ENCODE results near the gene ALDH16A1. TPM values are rescaled to one million over a fixed set of nuclear protein-coding genes. Genes with fewer than 3 reads are reported as not detected.

Gene ALDH16A1
- total RNA-seq, 1 donor = 26.4 TPM

DNA sequence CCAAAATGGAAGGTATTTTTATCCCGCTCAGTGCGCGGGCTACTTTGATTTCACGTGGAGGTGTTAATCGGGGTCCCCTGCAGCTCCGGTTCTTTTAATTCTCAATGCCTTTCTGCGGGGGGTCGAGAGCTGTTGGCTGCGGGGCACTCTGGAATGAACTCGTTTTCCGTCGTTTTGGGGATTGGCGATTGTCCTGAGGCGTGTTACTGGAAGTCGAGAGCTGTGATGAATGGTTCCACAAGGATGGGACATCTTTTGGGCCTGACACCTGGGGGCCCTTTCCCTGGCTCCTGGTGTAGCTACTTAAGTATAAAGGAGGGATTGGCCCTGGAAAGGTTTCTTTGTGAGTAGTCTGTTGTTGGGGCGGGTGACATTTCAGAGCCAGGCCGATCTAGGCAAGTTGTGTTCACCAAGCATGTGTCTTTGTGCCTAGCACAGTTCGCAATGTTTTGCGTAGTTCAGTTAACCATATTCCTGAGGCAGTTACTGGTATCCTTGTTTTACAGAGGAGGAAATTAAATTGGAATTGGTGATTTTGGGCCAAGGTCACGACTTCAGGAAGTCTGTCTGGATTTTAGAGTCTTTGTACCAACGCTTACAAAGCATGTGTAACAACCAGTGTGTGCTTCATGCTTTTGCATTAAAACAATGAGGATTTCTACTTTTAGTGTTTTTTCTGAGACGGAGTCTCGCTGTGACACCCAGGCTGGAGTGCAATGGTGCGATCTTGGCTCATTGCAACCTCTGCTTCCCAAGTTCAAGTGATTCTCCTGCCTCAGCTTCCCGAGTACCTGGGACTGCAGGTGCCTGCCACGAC lies 35.2 kb downstream of the ALDH16A1 start:
- peak overlapping the region; percentile 87 for H3K27ac ChIP-seq (ENCODE audit: low read depth, low read length)
- peaks cover 45% of the 10 kb centered on the region for H4K20me1 ChIP-seq (ENCODE audit: insufficient read depth, low read length)
- TF ChIP-seq, protein P1, sequence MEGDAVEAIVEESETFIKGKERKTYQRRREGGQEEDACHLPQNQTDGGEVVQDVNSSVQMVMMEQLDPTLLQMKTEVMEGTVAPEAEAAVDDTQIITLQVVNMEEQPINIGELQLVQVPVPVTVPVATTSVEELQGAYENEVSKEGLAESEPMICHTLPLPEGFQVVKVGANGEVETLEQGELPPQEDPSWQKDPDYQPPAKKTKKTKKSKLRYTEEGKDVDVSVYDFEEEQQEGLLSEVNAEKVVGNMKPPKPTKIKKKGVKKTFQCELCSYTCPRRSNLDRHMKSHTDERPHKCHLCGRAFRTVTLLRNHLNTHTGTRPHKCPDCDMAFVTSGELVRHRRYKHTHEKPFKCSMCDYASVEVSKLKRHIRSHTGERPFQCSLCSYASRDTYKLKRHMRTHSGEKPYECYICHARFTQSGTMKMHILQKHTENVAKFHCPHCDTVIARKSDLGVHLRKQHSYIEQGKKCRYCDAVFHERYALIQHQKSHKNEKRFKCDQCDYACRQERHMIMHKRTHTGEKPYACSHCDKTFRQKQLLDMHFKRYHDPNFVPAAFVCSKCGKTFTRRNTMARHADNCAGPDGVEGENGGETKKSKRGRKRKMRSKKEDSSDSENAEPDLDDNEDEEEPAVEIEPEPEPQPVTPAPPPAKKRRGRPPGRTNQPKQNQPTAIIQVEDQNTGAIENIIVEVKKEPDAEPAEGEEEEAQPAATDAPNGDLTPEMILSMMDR (IDR thresholded peaks at IDR 0.05; ENCODE audit: extremely low read depth, low read depth, low read length) = no peak
- H3K36me3 ChIP-seq (ENCODE audit: insufficient read depth, low read length) = peaks cover 47% of the 10 kb centered on the region
- no peaks in the 10 kb centered on the region for H3K27me3 ChIP-seq (ENCODE audit: insufficient read depth, low read length)
- peak; percentile 70 for DNase-seq (ENCODE audit: insufficient read length, low spot score, missing footprints)
- peaks cover 13% of the 10 kb centered on the region for H3K4me1 ChIP-seq (ENCODE audit: insufficient read depth, low read length)
- peaks cover 38% of the 10 kb centered on the region for H3K79me2 ChIP-seq (ENCODE audit: insufficient read depth, low read length)
- H3K4me3 ChIP-seq (ENCODE audit: insufficient read depth, low read length) = peak overlapping the region; percentile 96
- H3K9me3 ChIP-seq (ENCODE audit: low read depth, low read length) = no peaks in the 10 kb centered on the region
- no peak overlapping the region for H2AFZ ChIP-seq (ENCODE audit: low read length)
- H3K4me2 ChIP-seq (ENCODE audit: insufficient read depth, low read length) = peak overlapping the region; percentile 85

DNA sequence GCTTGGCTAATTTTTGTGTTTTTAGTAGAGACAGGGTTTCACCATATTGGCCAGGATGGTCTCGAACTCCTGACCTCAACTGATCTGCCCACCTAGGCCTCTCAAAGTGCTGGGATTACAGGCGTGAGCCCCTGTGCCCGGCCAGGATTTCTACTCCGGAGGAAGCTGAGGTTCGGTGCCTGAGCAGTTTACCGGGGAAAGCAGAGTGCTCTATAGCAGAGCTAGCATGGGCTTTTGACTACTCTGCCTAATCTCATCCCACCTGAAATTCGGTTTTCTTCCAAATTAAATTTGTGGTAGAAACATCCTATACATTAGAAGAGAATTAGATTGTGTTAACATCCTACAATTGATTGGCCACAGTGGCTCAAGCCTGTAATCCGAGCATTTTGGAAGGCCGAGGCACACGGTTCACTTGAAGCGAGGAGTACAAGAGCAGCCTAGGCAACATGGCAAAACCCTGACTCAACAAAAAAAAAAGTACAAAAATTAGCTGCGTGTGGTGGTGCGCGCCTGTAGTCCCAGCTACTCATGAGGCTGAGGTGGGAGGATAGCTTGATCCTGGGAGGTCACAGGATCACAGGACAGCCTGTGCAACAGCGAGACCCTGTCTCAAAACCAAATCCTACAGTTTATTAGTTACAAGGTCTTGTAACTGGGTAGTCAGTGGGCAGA lies 36.0 kb downstream of the ALDH16A1 start:
- H3K4me2 ChIP-seq (ENCODE audit: insufficient read depth, low read length) = peak overlapping the region; percentile 85
- no peak for DNase-seq (ENCODE audit: insufficient read length, low spot score, missing footprints)
- H2AFZ ChIP-seq (ENCODE audit: low read length) = no peak overlapping the region
- H4K20me1 ChIP-seq (ENCODE audit: insufficient read depth, low read length) = peaks cover 45% of the 10 kb centered on the region
- peaks cover 13% of the 10 kb centered on the region for H3K4me1 ChIP-seq (ENCODE audit: insufficient read depth, low read length)
- peaks cover 47% of the 10 kb centered on the region for H3K36me3 ChIP-seq (ENCODE audit: insufficient read depth, low read length)
- no peaks in the 10 kb centered on the region for H3K27me3 ChIP-seq (ENCODE audit: insufficient read depth, low read length)
- TF ChIP-seq, protein P1 (IDR thresholded peaks at IDR 0.05; ENCODE audit: extremely low read depth, low read depth, low read length) = no peak
- H3K4me3 ChIP-seq (ENCODE audit: insufficient read depth, low read length) = peak overlapping the region; percentile 96
- H3K27ac ChIP-seq (ENCODE audit: low read depth, low read length) = peak overlapping the region; percentile 87
- no peaks in the 10 kb centered on the region for H3K9me3 ChIP-seq (ENCODE audit: low read depth, low read length)
- H3K79me2 ChIP-seq (ENCODE audit: insufficient read depth, low read length) = peaks cover 38% of the 10 kb centered on the region

DNA sequence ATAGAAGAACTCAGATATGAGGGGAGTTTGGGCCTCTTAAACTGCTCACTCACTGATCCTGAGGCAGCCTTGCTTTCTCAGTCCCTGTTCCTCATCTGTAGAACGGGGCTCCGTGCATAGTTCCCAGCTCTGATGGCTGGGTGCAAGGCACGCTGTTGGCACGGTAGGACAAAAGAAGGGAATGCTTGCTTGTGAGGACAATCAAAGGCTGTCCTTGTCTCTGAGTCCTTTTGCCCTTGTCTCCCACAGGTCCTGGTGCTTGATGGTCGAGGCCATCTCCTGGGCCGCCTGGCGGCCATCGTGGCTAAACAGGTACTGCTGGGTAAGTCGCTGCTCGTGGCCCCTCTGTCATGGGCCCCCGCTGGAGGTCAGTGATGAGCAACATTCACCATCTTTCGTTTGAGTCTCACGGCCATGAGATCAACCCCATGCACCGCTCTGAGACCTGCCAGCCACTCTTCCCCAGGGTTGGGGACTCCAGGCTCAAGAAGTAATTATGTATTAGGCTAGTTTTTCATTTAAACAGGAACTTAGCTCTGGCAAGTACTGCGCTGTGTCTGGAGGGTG lies 36.7 kb downstream of the ALDH16A1 start:
- Histone ChIP-seq H3K79me2 (ENCODE audit: insufficient read depth, low read length) (peaks cover 38% of the 10 kb centered on the region), H4K20me1 (ENCODE audit: insufficient read depth, low read length) (peaks cover 45% of the 10 kb centered on the region), H3K9me3 (ENCODE audit: low read depth, low read length) (no peaks in the 10 kb centered on the region), H3K27ac (ENCODE audit: low read depth, low read length) (peak overlapping the region; percentile 87), H3K4me2 (ENCODE audit: insufficient read depth, low read length) (peak overlapping the region; percentile 85), H3K4me1 (ENCODE audit: insufficient read depth, low read length) (peaks cover 13% of the 10 kb centered on the region), H3K36me3 (ENCODE audit: insufficient read depth, low read length) (peaks cover 47% of the 10 kb centered on the region), H2AFZ (ENCODE audit: low read length) (no peak overlapping the region), H3K27me3 (ENCODE audit: insufficient read depth, low read length) (no peaks in the 10 kb centered on the region), H3K4me3 (ENCODE audit: insufficient read depth, low read length) (peak overlapping the region; percentile 96)
- DNase-seq (ENCODE audit: insufficient read length, low spot score, missing footprints) = no peak
- TF ChIP-seq, protein P1 (IDR thresholded peaks at IDR 0.05; ENCODE audit: extremely low read depth, low read depth, low read length) = no peak

All from osteoblast (primary cell).